B cell (primary cell): ENCODE data around the gene ZNF142. TPM values are rescaled to one million over a fixed set of nuclear protein-coding genes. Genes with fewer than 3 reads are reported as not detected.

Experiments
- ATAC-seq: fragments of 200-7000 bp; cut with Tn5 transposase; one replicate; pipeline ENCODE4 v1.10.0; 2021; ENCODE audit warnings: low read depth, mild to moderate bottlenecking, moderate number of reproducible peaks, moderate library complexity
- CTCF ChIA-PET: fragments of 350-600 bp; sonication (Branson Sonifier 250); formaldehyde crosslinking; loops from one replicate; lab custom pipeline; 2021; ENCODE audit warnings: antibody characterized with exemption, inconsistent platforms; lab: Charles Lee
- POLR2A ChIA-PET: fragments of 350-600 bp; sonication (Branson Sonifier 250); formaldehyde crosslinking; loops from one replicate; lab custom pipeline; 2021; ENCODE audit warnings: antibody characterized with exemption; lab: Charles Lee
- DNase-seq: peaks from one replicate; pipeline ENCODE4 v3.0.0; 2013
- H2AFZ ChIP-seq: 2 replicates; pipeline ENCODE4 v1.6.1; 2012; ENCODE audit warnings: mild to moderate bottlenecking, low read depth, low read length; ENCODE audit not compliant: insufficient read depth, poor library complexity, severe bottlenecking
- H3K27ac ChIP-seq, 2 donors: 1 replicate in 1 of 2; 2 replicates in 1 of 2; pipeline ENCODE4 v1.5.1; 2012 to 2013; ENCODE audit warnings: low read length in 2 of 2, mild to moderate bottlenecking in 2 of 2, moderate library complexity in 1 of 2
- H3K27me3 ChIP-seq, 4 experiments: fragments of 200-600 bp in 1 of 4; sonication (generic) in 1 of 4; replicated peaks in 1 of 4; 1 replicate in 2 of 4; 2 replicates in 2 of 4; pipeline versions ENCODE4 v1.6.1 to v1.7.0; 2013 to 2016; ENCODE audit warnings: low read length in 3 of 4, mild to moderate bottlenecking in 2 of 4, mixed read lengths in 1 of 4, moderate library complexity in 1 of 4; ENCODE audit not compliant: insufficient read depth in 4 of 4, control insufficient read depth in 3 of 4; ENCODE audit errors: control extremely low read depth in 1 of 4
- H3K36me3 ChIP-seq, 2 experiments: replicated peaks in 1 of 2; 1 replicate in 1 of 2; 2 replicates in 1 of 2; pipeline versions ENCODE4 v1.6.1 to v1.7.1; 2013; ENCODE audit warnings: low read length in 1 of 2; ENCODE audit not compliant: insufficient read depth in 2 of 2, control insufficient read depth in 1 of 2; ENCODE audit errors: control extremely low read depth in 1 of 2, extremely low read depth in 1 of 2
- H3K4me1 ChIP-seq, 2 donors: fragments of 200-600 bp in 1 of 2; sonication (generic) in 1 of 2; 1 replicate in 1 of 2; 2 replicates in 1 of 2; pipeline versions ENCODE4 v1.5.1 to v1.6.1; 2013 to 2017; ENCODE audit warnings: low read length in 2 of 2; ENCODE audit not compliant: control insufficient read depth in 2 of 2, insufficient read depth in 2 of 2
- H3K4me2 ChIP-seq: replicated peaks from 2 replicates; pipeline ENCODE3; 2012; ENCODE audit warnings: mild to moderate bottlenecking, low read depth, low read length; ENCODE audit not compliant: poor library complexity, severe bottlenecking
- H3K4me3 ChIP-seq, 5 experiments: fragments of 200-600 bp in 1 of 5; sonication (generic) in 1 of 5; 1 replicate in 3 of 5; 2 replicates in 2 of 5; pipeline versions ENCODE4 v1.5.1 to v1.7.0; 2011 to 2016; ENCODE audit warnings: low read length in 4 of 5, mild to moderate bottlenecking in 4 of 5, low read depth in 2 of 5, control low read depth in 1 of 5, moderate library complexity in 1 of 5; ENCODE audit not compliant: insufficient read depth in 1 of 5; ENCODE audit errors: control extremely low read depth in 1 of 5, extremely low read depth in 1 of 5
- H3K79me2 ChIP-seq: fragments of 200-600 bp; sonication (generic); one replicate; pipeline ENCODE4 v1.6.0; 2016; ENCODE audit warnings: low read length; ENCODE audit not compliant: control insufficient read depth, insufficient read depth
- H3K9ac ChIP-seq: fragments of 200-600 bp; sonication (generic); 2 replicates; pipeline ENCODE4 v1.6.1; 2017; ENCODE audit warnings: mild to moderate bottlenecking, low read length, moderate library complexity
- H3K9me3 ChIP-seq, 3 donors: one replicate each; pipeline versions ENCODE4 v1.6.1 to v1.7.1; 2013; ENCODE audit warnings: low read length in 2 of 3; ENCODE audit not compliant: control insufficient read depth in 2 of 3, insufficient read depth in 1 of 3; ENCODE audit errors: control extremely low read depth in 1 of 3
- H4K20me1 ChIP-seq: 2 replicates; pipeline ENCODE4 v1.6.0; 2012; ENCODE audit warnings: mild to moderate bottlenecking, low read length; ENCODE audit not compliant: insufficient read depth, control insufficient read depth, poor library complexity, severe bottlenecking
- H3K27ac Mint-ChIP-seq: one replicate; pipeline ENCODE4 v1.8.0; 2021; ENCODE audit warnings: mixed read lengths
- H3K27me3 Mint-ChIP-seq: one replicate; pipeline ENCODE4 v1.8.0; 2021; ENCODE audit warnings: mixed read lengths
- H3K4me1 Mint-ChIP-seq: one replicate; pipeline ENCODE4 v1.8.0; 2021; ENCODE audit warnings: mixed read lengths
- H3K4me3 Mint-ChIP-seq: one replicate; pipeline ENCODE4 v1.8.0; 2021; ENCODE audit warnings: mixed read lengths
- H3K9me3 Mint-ChIP-seq: one replicate; pipeline ENCODE4 v1.8.0; 2022; ENCODE audit warnings: mixed read lengths; ENCODE audit not compliant: insufficient read depth
- EZH2 ChIP-seq: IDR thresholded peaks from 2 replicates; pipeline ENCODE4 v1.6.1; 2012; ENCODE audit warnings: borderline replicate concordance, low read depth, mild to moderate bottlenecking, moderate library complexity, low read length; ENCODE audit not compliant: insufficient read depth, poor library complexity, severe bottlenecking
- WGBS: methylation state at CpG from one replicate; pipeline ENCODE4 v1.1.5; 2013; ENCODE audit warnings: missing lambda C conversion rate; ENCODE audit not compliant: insufficient coverage; 5-methylcytosine and 5-hydroxymethylcytosine counted together
- intact Hi-C: fragments of 100-400 bp; cut with micrococcal nuclease; formaldehyde crosslinking; loops from one replicate; pipeline ENCODE4 v1.10.0; 2022
- polyA plus RNA-seq: library from polyadenylated mRNA; depleted of rRNA; stranded (reverse); fragments of >200 nt; gene quantifications from 2 replicates; pipeline ENCODE4 v1.2.3, GENCODE V29; 2012
- total RNA-seq, 2 donors: library from RNA; stranded (reverse); fragments of 120-200 nt in 1 of 2; gene quantifications; 1 replicate in 1 of 2; 2 replicates in 1 of 2; pipeline versions ENCODE4 v1.2.3 to v1.2.4, GENCODE V29; 2013 to 2022
- TF ChIP-seq, protein P1 (sequence below): fragments of 200-600 bp; IDR thresholded peaks from one replicate; pipeline ENCODE4 v1.8.0; 2022; ENCODE audit warnings: antibody characterized with exemption, mild to moderate bottlenecking

The ZNF142 gene
- total and polyA plus RNA-seq, 2 donors (not counting 1 experiment from before 2014, with no cell fraction given) = 26.7 to 51.1 TPM

DNA sequence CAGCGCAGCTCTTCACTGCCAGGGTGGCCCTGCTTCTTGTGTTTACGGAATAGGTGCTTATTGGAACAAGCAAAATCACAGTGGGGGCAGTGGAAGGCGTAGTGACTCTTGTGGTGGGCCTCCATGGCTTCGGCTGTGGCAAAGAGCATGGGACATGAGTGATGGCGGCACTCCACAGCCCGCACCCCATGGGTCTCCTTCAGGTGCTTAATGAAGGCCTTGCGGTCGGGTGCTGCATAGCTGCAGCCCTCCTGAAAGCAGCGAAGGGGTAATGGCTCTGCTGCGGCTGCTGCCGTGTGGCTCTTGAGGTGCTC is 10.7 kb downstream of the ZNF142 start:
- Mint-ChIP-seq H3K4me1 (peaks cover 6% of the 10 kb centered on the region), H3K4me3 (no peak overlapping the region), H3K27ac (no peak overlapping the region), H3K9me3 (no peaks in the 10 kb centered on the region), H3K27me3 (no peaks in the 10 kb centered on the region)
- H3K79me2 ChIP-seq = peaks cover 21% of the 10 kb centered on the region
- H3K36me3 ChIP-seq = peaks cover 29 to 84% of the 10 kb centered on the region in 2 experiments
- ChIA-PET CTCF (interaction anchor here (1.0 to 4.4 kb wide), 8 partner anchors 9 to 347 kb away, joined by 3 to 39 read pairs (median 3); partner anchors contain the start of genes BCS1L and ZNF142), POLR2A (no interaction called here)
- DNase-seq (no peak), ATAC-seq (no peak)
- peaks cover 3 to 5% of the 10 kb centered on the region in 2 donors for H3K4me1 ChIP-seq
- H3K27me3 ChIP-seq = no peaks in the 10 kb centered on the region
- no peak overlapping the region for H3K27ac ChIP-seq
- no peak overlapping the region for H3K9ac ChIP-seq
- 97% methylated on average over 11 of the region's 11 CpGs for WGBS
- H3K9me3 ChIP-seq = no peaks in the 10 kb centered on the region
- peaks cover 12% of the 10 kb centered on the region for H4K20me1 ChIP-seq
- TF ChIP-seq EZH2 = no peak
- TF ChIP-seq, protein P1, sequence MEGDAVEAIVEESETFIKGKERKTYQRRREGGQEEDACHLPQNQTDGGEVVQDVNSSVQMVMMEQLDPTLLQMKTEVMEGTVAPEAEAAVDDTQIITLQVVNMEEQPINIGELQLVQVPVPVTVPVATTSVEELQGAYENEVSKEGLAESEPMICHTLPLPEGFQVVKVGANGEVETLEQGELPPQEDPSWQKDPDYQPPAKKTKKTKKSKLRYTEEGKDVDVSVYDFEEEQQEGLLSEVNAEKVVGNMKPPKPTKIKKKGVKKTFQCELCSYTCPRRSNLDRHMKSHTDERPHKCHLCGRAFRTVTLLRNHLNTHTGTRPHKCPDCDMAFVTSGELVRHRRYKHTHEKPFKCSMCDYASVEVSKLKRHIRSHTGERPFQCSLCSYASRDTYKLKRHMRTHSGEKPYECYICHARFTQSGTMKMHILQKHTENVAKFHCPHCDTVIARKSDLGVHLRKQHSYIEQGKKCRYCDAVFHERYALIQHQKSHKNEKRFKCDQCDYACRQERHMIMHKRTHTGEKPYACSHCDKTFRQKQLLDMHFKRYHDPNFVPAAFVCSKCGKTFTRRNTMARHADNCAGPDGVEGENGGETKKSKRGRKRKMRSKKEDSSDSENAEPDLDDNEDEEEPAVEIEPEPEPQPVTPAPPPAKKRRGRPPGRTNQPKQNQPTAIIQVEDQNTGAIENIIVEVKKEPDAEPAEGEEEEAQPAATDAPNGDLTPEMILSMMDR = peak; percentile 28
- no peak overlapping the region for H3K4me2 ChIP-seq
- intact Hi-C loops = loop anchor here (1.0 kb wide), 1 partner anchor 242 kb away; no protein-coding TSS in a partner anchor
- H2AFZ ChIP-seq = no peak overlapping the region
- H3K4me3 ChIP-seq = no peak overlapping the region

DNA sequence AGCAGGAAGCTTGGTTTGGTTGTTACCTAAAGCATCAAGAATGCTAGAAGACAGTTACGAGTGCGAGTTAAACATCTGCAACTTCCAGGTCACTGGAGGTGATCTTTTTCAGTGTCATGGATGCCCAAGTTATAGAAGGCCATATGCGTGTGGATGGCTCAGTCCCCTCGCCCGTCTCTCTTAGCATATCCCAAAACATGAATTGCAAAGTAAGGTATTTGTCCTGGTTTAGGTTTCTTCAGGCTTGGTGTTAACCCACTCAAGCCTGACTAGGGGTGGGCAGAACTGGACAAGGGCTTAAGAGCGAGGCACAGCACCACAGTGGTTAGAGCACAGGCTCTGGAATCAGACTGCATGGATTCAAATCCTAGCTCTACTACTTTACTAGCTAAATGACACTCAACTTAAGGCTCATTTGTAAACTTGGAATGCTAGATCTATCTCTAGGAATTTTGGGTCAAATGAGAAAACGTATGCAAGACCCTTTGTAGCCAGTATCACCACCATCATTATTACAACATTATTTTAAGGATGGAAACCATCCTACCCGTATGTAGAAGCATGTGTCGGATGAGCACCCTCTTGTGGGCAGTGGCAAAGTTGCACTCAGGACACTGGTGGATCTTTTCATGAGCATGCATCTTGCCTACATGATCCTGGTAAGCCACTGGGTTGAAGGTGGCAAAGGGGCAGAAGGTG is 11.2 kb downstream of the ZNF142 start:
- no peaks in the 10 kb centered on the region for H3K27me3 Mint-ChIP-seq
- H3K9me3 ChIP-seq = no peaks in the 10 kb centered on the region
- no peak overlapping the region for H2AFZ ChIP-seq
- H3K27me3 ChIP-seq = no peaks in the 10 kb centered on the region
- peak; percentile 65 for DNase-seq
- ChIA-PET POLR2A (no interaction called here), CTCF (interaction anchor here (1.0 to 4.4 kb wide), 10 partner anchors 8 to 346 kb away, joined by 3 to 39 read pairs (median 3); partner anchors contain the start of genes BCS1L and ZNF142)
- peaks cover 29 to 84% of the 10 kb centered on the region in 2 experiments for H3K36me3 ChIP-seq
- peaks cover 21% of the 10 kb centered on the region for H3K79me2 ChIP-seq
- WGBS = 65% methylated on average over 5 of the region's 9 CpGs
- peaks cover 6% of the 10 kb centered on the region for H3K4me1 Mint-ChIP-seq
- H3K9me3 Mint-ChIP-seq = no peaks in the 10 kb centered on the region
- ATAC-seq = peak; percentile 78
- no peak overlapping the region for H3K4me3 ChIP-seq
- peak overlapping the region in 1 of 2 donors; percentile 36 for H3K27ac ChIP-seq
- H3K27ac Mint-ChIP-seq = peak overlapping the region; percentile 4
- H3K4me3 Mint-ChIP-seq = no peak overlapping the region
- peaks cover 3 to 5% of the 10 kb centered on the region in 2 donors for H3K4me1 ChIP-seq
- intact Hi-C loops = loop anchor here (1.0 kb wide), 1 partner anchor 242 kb away; no protein-coding TSS in a partner anchor
- TF ChIP-seq EZH2 = no peak
- TF ChIP-seq, protein P1 = peak; percentile 83
- H4K20me1 ChIP-seq = peaks cover 12% of the 10 kb centered on the region
- no peak overlapping the region for H3K4me2 ChIP-seq
- H3K9ac ChIP-seq = no peak overlapping the region
